Activated T-cell treated with anti-CD3 and anti-CD28 coated beads, Interleukin-2, amount 50 U/mL, for 72 hours (primary cell): ENCODE data around the gene TFCP2L1. TPM values are rescaled to one million over a fixed set of nuclear protein-coding genes. Genes with fewer than 3 reads are reported as not detected.

ENCODE experiments used
- ATAC-seq, 2 donors: fragments of 150-1000 bp; cut with Tn5 transposase; replicated peaks in 1 of 2; 2 replicates each; pipeline ENCODE4 v1.10.0; 2021; ENCODE audit warnings: moderate library complexity in 2 of 2, mild to moderate bottlenecking in 1 of 2
- DNase-seq, 2 donors: peaks; one replicate each; pipeline ENCODE4 v3.0.0; 2021 to 2022; ENCODE audit warnings: mixed read lengths in 1 of 2
- H3K27ac Mint-ChIP-seq: one replicate; pipeline ENCODE4 v1.8.0; 2022; ENCODE audit warnings: mild to moderate bottlenecking, moderate library complexity, mixed read lengths
- H3K27me3 Mint-ChIP-seq: one replicate; pipeline ENCODE4 v1.8.0; 2022; ENCODE audit warnings: low read depth, mixed read lengths
- H3K36me3 Mint-ChIP-seq, 2 donors: one replicate each; pipeline ENCODE4 v1.8.0; 2022; ENCODE audit warnings: mixed read lengths in 2 of 2, mild to moderate bottlenecking in 1 of 2; ENCODE audit not compliant: insufficient read depth in 2 of 2
- H3K4me1 Mint-ChIP-seq: one replicate; pipeline ENCODE4 v1.8.0; 2022; ENCODE audit warnings: low read depth, mixed read lengths
- H3K4me3 Mint-ChIP-seq, 2 donors: one replicate each; pipeline ENCODE4 v1.8.0; 2022; ENCODE audit warnings: mild to moderate bottlenecking in 2 of 2, mixed read lengths in 2 of 2, moderate library complexity in 2 of 2
- H3K9me3 Mint-ChIP-seq, 2 donors: one replicate each; pipeline ENCODE4 v1.8.0; 2022; ENCODE audit warnings: mixed read lengths in 2 of 2
- total RNA-seq, 2 donors: library from RNA; stranded (reverse); gene quantifications; one replicate each; pipeline ENCODE4 v1.2.3, GENCODE V29; 2022

TFCP2L1 gene
- total RNA-seq, 2 donors from 2014 or later: 0.10 to 0.16 TPM

DNA sequence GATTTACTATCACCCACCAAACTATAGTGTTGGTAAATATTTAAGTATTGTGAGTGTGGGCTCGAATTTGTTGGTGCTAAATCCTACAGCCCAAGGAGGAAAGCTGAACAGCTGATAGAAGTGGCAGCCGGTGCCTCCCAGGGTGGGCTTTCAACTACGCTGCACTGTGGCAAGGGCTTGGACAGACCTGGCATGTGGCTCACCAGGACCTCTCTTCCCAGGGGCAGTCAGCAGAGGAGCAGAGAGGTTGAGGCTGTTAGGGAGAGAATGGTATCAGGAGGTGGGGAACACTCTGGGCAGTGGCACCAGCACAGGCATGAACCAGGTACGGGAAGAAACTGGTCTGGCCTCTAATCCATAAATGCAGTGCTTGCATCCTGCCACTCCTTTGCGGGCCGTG is 44.6 kb downstream of the TFCP2L1 start:
- Mint-ChIP-seq H3K4me3 (no peak overlapping the region), H3K9me3 (no peaks in the 10 kb centered on the region), H3K36me3 (no peaks in the 10 kb centered on the region), H3K27ac (no peak overlapping the region), H3K27me3 (no peaks in the 10 kb centered on the region), H3K4me1 (no peaks in the 10 kb centered on the region)
- DNase-seq (no peak), ATAC-seq (no peak)

DNA sequence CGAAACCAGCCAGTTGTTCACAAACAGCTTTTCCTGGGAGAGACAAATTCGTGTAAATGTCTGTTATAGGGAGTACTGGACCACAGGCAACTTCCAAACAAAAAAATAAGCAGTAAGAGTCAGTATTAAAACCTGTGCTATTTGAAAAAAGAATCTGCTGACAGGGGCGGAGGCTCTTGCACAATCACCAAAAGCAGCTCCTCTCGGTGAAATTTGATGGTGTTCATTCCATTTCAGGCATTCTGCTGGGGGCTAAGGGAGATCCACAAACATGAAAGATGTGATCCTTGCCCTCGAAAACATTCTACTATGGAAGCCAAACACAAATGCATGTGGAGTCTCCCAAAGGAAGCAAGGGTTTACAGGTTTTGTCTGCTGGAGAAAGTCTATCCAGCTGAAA is 45.0 kb downstream of the TFCP2L1 start:
- ATAC-seq: no peak
- Mint-ChIP-seq H3K9me3 (no peaks in the 10 kb centered on the region), H3K36me3 (no peaks in the 10 kb centered on the region), H3K27ac (no peak overlapping the region), H3K4me1 (no peaks in the 10 kb centered on the region), H3K27me3 (no peaks in the 10 kb centered on the region), H3K4me3 (no peak overlapping the region)
- no peak for DNase-seq

DNA sequence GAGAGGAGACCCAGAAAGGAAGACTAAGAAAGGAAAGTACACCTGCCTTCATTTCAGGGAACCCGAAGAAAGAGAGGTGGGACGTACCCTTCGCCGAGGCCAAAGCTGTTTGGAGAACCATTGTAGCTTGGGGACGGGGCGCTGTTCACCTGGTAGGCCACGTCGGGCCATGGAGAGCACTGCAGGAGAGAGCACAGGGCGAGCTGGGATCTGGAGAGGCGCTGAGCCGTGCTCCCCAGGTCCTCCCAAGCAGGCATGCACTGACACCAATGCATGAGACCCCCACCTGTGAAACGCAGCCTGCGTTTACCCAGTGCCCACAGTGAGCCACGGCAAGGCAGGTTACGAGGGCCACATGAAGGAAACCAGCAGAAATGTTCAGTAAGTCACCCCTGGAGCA is 45.5 kb downstream of the TFCP2L1 start:
- H3K27ac Mint-ChIP-seq: no peak overlapping the region
- no peaks in the 10 kb centered on the region for H3K9me3 Mint-ChIP-seq
- no peaks in the 10 kb centered on the region for H3K27me3 Mint-ChIP-seq
- DNase-seq (no peak), ATAC-seq (no peak)
- no peaks in the 10 kb centered on the region for H3K4me1 Mint-ChIP-seq
- no peaks in the 10 kb centered on the region for H3K36me3 Mint-ChIP-seq
- no peak overlapping the region for H3K4me3 Mint-ChIP-seq

DNA sequence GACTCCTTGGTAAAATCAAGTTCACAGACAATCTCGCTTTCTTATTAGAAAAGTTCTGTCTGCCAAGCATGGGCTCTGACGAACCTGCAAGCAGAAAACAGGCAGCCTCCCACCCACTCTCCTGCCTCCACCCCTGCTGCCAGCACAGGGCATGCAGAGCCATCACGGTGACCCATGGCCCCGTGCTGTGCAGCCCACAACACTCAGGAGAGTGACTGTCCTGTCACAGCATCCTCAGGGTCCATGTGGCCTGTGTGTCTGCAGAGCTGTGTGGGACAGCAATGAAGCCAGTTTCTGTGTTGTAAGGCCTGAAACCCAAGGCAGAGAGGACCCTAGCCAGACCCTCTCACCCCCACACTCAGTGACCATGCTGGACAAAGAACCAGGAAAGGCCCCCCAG is 46.2 kb downstream of the TFCP2L1 start:
- H3K4me3 Mint-ChIP-seq: no peak overlapping the region
- DNase-seq (no peak), ATAC-seq (no peak)
- H3K9me3 Mint-ChIP-seq: no peaks in the 10 kb centered on the region
- no peaks in the 10 kb centered on the region for H3K27me3 Mint-ChIP-seq
- H3K36me3 Mint-ChIP-seq: no peaks in the 10 kb centered on the region
- no peak overlapping the region for H3K27ac Mint-ChIP-seq
- H3K4me1 Mint-ChIP-seq: no peaks in the 10 kb centered on the region

DNA sequence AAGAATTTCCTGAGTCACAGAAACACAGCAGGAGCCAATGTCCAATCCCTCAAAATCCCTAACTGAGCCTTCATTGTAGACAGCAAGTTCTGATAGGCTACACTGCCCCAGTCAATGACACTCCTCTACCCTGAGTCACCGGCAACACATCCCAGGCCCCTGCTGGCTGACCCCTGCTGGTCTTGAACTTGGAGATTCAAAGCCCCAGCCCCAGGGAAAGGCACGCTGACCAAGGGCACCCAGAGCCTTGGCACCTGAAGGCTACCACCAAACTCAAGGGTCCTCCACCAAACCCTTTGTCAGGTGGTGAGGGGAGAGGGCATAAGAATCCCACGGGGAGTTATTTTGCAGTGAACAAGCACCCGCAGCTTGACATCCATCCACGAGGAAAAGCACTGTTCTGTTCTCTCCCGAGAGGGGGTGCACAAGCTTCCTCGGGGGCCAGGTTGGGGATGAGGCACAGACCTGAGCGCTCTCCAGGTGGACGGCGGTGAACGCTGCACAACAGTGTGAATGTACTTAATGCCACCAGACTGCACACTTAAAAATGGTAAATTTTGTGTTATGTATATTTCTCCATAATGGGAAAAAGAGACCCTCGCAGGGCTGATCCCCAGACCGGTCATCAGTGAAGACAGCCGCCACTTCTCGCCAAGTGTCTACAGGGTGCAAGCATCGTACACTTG is 46.9 kb downstream of the TFCP2L1 start:
- Mint-ChIP-seq H3K9me3 (no peaks in the 10 kb centered on the region), H3K27me3 (no peaks in the 10 kb centered on the region)

DNA sequence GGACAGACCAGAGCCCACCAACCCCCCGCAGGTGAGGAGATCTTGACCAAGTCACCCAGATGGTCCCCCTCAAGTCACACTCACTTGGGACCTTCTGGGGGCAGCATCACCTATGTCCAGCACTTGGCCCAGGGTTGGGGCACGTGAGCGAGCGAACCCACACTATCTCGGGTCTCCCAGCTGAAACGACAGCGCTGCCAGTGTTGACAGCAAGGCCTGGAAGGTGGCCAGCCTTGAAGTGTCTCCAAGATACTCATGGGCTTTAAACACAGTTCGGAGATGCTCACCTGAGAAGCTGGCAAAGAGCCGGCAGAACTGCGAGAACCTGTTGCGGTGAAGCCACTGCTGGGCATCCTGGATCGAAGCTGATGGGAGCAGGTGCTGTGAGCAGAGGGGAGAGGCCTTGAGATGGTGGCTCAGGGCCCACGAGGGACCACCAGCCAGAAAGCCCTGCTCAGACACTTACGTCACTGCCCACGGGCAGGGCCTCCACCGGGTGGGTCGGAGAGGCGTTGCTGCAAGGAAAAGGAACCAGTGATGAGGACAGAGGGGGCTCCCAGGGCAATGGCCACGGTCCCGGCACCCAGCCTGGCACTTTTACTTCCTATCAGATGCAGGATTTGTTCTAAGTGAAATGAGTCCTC is 47.5 kb downstream of the TFCP2L1 start:
- Mint-ChIP-seq H3K4me1 (no peaks in the 10 kb centered on the region), H3K9me3 (no peaks in the 10 kb centered on the region), H3K27me3 (no peaks in the 10 kb centered on the region), H3K27ac (no peak overlapping the region), H3K4me3 (no peak overlapping the region), H3K36me3 (no peaks in the 10 kb centered on the region)
- no peak for ATAC-seq
- no peak for DNase-seq

More for the DNA sequence above, 46.9 kb downstream of the TFCP2L1 start:
- Mint-ChIP-seq H3K4me1 (no peaks in the 10 kb centered on the region), H3K4me3 (no peak overlapping the region), H3K36me3 (no peaks in the 10 kb centered on the region), H3K27ac (no peak overlapping the region)
- no peak for ATAC-seq
- DNase-seq: no peak

DNA sequence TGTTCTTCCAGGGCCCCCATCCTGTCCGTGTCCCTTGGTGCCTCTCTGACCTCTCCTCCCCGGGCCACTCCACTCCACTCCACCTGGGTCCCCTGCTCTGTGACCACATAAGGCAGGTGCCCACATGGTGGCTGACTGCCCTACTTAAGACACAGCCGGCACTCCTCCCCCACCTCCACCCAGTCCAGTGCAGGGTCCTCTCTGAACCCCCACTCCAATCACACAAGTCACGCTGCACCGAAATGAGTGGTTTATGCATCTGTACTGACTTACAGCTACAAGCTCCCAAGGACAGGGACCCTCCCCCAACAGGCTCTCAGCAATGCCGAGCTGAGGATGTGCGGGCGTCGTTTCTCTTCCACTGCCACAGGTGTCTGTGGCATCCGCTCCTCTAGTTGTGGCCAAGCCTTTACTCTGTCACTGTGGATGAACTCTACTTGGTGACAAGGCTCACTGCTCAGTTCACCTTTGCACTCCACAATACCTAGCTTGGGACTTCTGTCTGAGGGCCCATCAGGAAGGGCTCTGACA is 48.3 kb downstream of the TFCP2L1 start:
- Mint-ChIP-seq H3K4me1 (no peaks in the 10 kb centered on the region), H3K27ac (no peak overlapping the region), H3K9me3 (no peaks in the 10 kb centered on the region), H3K36me3 (no peaks in the 10 kb centered on the region), H3K27me3 (no peaks in the 10 kb centered on the region), H3K4me3 (no peak overlapping the region)
- ATAC-seq: no peak
- no peak for DNase-seq

DNA sequence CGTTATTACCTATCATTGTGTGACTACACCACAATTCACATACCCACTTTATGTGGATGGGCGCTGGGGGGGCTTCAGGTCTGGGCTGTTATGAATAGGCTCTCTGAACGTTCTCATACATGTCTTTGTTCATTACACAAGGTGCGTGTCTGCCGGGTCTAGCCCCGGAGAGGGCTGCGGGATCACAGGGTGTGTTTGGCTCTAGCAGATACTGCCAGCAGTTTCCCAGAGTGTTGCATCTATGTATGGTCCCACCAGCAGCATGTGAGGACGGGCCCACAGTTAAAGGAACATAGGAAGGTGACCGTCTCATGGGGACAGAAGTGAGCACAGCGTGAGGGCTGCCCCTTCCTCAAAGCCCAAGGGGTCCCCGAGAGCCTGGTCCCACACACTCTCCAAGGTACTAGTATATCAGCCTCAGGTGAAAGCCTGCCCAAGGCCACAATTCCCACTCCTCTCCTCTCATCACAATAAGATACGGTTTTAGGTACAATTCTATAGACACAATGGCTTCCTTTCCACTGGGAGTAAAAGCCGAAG is 48.8 kb downstream of the TFCP2L1 start:
- DNase-seq (no peak), ATAC-seq (no peak)
- no peaks in the 10 kb centered on the region for H3K4me1 Mint-ChIP-seq
- H3K4me3 Mint-ChIP-seq: no peak overlapping the region
- H3K27me3 Mint-ChIP-seq: no peaks in the 10 kb centered on the region
- no peaks in the 10 kb centered on the region for H3K36me3 Mint-ChIP-seq
- no peaks in the 10 kb centered on the region for H3K9me3 Mint-ChIP-seq
- no peak overlapping the region for H3K27ac Mint-ChIP-seq

DNA sequence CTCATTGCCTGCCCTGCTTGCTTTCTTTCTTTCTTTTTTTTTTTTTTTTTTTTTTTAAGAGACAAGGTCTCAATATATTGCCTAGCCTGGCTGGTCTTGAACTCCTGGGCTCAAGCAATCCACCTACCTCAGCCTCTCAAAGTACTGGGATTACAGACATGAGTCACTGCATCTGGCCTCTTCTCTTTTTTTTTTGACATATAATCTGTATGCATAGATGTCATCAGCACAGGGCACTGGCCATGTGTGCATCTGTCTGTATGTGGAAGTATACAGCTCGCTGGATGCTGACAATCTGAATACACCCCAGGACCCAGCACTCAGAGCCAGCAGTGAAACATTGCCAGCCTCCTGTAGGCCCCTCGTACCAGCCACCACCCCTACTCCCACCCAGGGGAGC is 49.5 kb downstream of the TFCP2L1 start:
- DNase-seq: no peak
- no peak overlapping the region for H3K4me3 Mint-ChIP-seq
- no peaks in the 10 kb centered on the region for H3K36me3 Mint-ChIP-seq
- no peaks in the 10 kb centered on the region for H3K9me3 Mint-ChIP-seq
- no peaks in the 10 kb centered on the region for H3K27me3 Mint-ChIP-seq
- H3K27ac Mint-ChIP-seq: no peak overlapping the region
- H3K4me1 Mint-ChIP-seq: no peaks in the 10 kb centered on the region
- no peak for ATAC-seq

DNA sequence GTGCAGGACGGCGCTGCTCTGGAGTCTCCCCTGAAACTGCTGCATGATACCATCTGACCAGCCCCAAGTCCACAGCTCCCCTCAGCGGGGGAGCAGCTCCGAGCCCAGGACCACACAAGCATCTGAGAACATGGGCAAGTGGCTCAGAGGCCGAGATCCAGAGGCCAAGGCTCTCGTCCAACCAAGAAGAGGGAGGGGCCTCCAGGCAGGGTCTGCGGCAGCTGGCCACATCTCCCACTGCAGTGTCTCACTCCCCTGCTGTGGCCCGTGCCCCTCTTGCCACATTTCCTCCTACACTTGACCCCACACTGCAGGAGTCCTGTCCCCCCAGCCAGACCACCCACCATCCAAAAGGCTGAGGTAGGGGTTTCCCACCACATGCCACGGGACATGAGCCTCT is 50.2 kb downstream of the TFCP2L1 start:
- DNase-seq (no peak), ATAC-seq (no peak)
- no peaks in the 10 kb centered on the region for H3K36me3 Mint-ChIP-seq
- no peaks in the 10 kb centered on the region for H3K27me3 Mint-ChIP-seq
- H3K27ac Mint-ChIP-seq: no peak overlapping the region
- no peak overlapping the region for H3K4me3 Mint-ChIP-seq
- no peaks in the 10 kb centered on the region for H3K9me3 Mint-ChIP-seq
- H3K4me1 Mint-ChIP-seq: no peaks in the 10 kb centered on the region

DNA sequence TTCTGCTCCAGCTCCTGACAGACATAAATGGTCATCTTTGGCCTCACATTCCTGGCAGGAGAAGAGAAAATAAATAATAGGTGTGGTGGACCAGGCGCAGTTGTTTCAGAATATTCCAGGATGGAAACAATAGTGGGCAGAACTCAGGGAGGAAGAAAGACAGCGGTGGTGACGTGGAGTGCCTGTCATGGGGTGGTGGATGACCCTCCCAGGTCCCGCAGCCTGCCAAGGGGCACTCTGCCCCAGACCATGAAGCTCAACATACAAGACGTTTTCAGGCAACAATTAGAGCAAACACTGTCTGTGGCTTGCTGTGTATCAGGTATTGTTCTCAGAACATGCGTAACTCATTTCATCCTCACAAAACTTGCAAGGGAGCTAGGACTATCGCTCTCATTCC is 50.9 kb downstream of the TFCP2L1 start:
- no peaks in the 10 kb centered on the region for H3K36me3 Mint-ChIP-seq
- H3K4me1 Mint-ChIP-seq: no peaks in the 10 kb centered on the region
- H3K4me3 Mint-ChIP-seq: no peak overlapping the region
- no peaks in the 10 kb centered on the region for H3K9me3 Mint-ChIP-seq
- ATAC-seq (no peak), DNase-seq (no peak)
- H3K27me3 Mint-ChIP-seq: no peaks in the 10 kb centered on the region
- H3K27ac Mint-ChIP-seq: no peak overlapping the region

DNA sequence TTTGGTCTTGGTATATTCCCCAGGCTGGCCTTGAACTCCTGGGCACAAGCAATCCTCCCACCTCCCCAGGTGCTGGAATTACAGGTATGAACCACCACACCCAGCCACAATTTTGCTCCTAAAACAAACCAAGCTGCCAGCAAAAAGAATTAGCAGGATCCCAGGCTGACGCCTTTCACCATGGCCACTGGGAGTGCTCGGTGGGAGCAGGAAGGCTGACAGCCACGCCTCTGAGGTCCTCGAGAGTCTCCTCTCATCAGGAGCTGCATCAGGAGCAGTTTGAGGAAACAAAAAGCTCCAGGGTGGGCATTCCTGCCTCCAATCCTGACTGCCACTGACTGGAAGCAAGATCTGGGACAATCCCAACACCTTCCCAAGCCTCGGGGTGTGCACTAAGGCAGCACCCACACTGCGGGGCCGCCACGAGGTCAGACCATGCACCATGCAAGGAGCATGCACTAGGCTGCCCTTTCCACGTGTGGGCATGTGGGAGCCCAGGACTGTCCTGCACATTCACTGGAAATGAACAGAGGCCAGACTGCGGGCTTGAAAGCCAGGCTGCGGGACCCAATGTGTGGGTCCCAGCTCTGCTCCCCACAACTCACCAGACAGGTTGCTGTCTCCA is 51.4 kb downstream of the TFCP2L1 start:
- no peaks in the 10 kb centered on the region for H3K27me3 Mint-ChIP-seq
- no peaks in the 10 kb centered on the region for H3K36me3 Mint-ChIP-seq
- ATAC-seq: no peak
- no peak for DNase-seq
- H3K4me1 Mint-ChIP-seq: no peaks in the 10 kb centered on the region
- H3K4me3 Mint-ChIP-seq: no peak overlapping the region
- H3K27ac Mint-ChIP-seq: no peak overlapping the region
- no peaks in the 10 kb centered on the region for H3K9me3 Mint-ChIP-seq

DNA sequence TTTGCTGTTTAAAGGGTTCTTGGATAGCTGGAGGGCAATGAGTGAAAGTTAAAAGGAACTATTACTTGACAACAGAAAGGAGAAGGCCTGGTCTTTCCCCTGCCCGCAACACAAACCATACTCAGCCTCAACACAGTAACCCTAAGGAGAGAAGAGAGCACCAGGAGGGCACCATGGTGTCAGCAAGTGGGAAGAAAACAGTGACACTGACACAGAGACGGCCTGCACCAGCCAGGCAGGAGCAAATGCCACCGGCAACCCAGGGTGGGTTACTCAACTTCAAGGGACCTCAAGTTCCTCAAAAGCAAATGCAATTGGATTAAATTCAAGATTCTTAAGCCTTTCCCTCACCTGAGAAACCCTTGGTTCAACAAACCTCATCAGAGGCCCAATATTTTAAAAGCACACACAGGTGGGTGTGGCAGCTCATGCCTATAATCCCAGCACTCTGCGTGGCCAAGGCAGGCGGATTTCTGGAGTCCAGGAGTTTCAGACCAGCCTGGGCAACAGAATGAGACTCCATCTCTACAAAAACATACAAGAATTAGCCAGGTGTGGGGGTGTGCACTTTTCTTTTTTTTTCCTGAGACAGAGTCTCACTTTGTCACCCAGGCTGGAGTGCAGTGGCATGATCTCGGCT is 52.3 kb downstream of the TFCP2L1 start:
- DNase-seq (no peak), ATAC-seq (no peak)
- no peak overlapping the region for H3K4me3 Mint-ChIP-seq
- H3K4me1 Mint-ChIP-seq: no peaks in the 10 kb centered on the region
- H3K9me3 Mint-ChIP-seq: no peaks in the 10 kb centered on the region
- no peaks in the 10 kb centered on the region for H3K36me3 Mint-ChIP-seq
- H3K27ac Mint-ChIP-seq: no peak overlapping the region
- H3K27me3 Mint-ChIP-seq: no peaks in the 10 kb centered on the region
